Measurements from ENCODE around the gene ATP5MC3. TPM values are rescaled to one million over a fixed set of nuclear protein-coding genes. Genes with fewer than 3 reads are reported as not detected.

Gene ATP5MC3
- total and polyA plus RNA-seq, 2 of the 13 experiments (the other 11 are each of a cell fraction or from before 2014, with no cell fraction given): 676 to 1,007 TPM

- TF ChIP-seq MLXIP (CRISPR knock-in tag; IDR thresholded peaks at IDR 0.05; ENCODE audit: borderline replicate concordance) (peak; percentile 59), RFXAP (CRISPR knock-in tag; IDR thresholded peaks at IDR 0.05; ENCODE audit: borderline replicate concordance) (peak; percentile 89), PATZ1 (CRISPR knock-in tag; IDR thresholded peaks at IDR 0.05) (peak; percentile 80), EED (CRISPR knock-in tag; IDR thresholded peaks at IDR 0.05) (peak; percentile 90), ZNF451 (CRISPR knock-in tag; IDR thresholded peaks at IDR 0.05) (peak; percentile 88), CEBPB (IDR thresholded peaks at IDR 0.05; ENCODE audit: borderline replicate concordance, low read depth, low read length) (no peak), TIGD3 (CRISPR knock-in tag; IDR thresholded peaks at IDR 0.05; ENCODE audit: borderline replicate concordance) (no peak; the same call in 1 of the 2 replicates), SIX4 (CRISPR knock-in tag; IDR thresholded peaks at IDR 0.05) (0 out of 2 replicates have a peak, but pooled peaks have one; percentile 39), RNF2 (conservative IDR thresholded peaks at IDR 0.05; ENCODE audit: low read depth) (no peak; the same call in 1 of the 2 replicates), AFF4 (CRISPR knock-in tag; IDR thresholded peaks at IDR 0.05) (peak; percentile 71; the same call in 1 of the 2 replicates), PLSCR1 (CRISPR knock-in tag; IDR thresholded peaks at IDR 0.05; ENCODE audit: borderline replicate concordance) (no peak), SAFB2 (CRISPR knock-in tag; IDR thresholded peaks at IDR 0.05; ENCODE audit: borderline replicate concordance, low read depth) (peak; percentile 60; the same call in 1 of the 2 replicates), ZNF276 (CRISPR knock-in tag; IDR thresholded peaks at IDR 0.05; ENCODE audit: low read depth) (no peak), LCORL (IDR thresholded peaks at IDR 0.05) (no peak), LCORL (CRISPR knock-in tag; IDR thresholded peaks at IDR 0.05) (peak; percentile 84)
Observed at GRCh38 chr2:175167792-175168563, 13.5 kb downstream of the ATP5MC3 start, which contains the start of gene ATF2 (continued).
